ENCODE measurements around the gene GABARAPL2. TPM values are rescaled to one million over a fixed set of nuclear protein-coding genes. Genes with fewer than 3 reads are reported as not detected.

GABARAPL2 gene
- total and polyA plus RNA-seq, 2 donors (not counting 1 experiment from before 2014, with no cell fraction given), result 73.0 to 84.9 TPM

DNA sequence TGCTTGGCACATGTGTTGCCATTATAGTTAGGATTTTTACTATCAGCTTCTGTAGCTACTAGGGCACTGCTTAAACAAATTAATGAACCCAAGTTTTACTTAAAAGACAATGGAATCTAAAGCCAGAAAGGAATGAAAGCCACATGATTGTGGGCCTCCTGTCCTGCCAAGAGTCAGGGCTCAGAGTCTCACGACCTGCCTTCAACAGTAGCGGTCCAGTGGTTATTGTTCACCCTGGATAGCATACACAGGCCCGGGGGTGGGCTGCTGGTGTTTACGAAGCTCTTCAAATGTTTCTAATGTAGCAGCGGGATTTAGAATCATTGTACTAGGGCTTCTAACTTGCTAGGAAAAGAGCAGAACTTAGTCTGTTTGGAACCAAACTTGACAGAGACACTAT, 7.8 kb downstream of the GABARAPL2 start:
- no peak overlapping the region for H3K27ac Mint-ChIP-seq
- no peak overlapping the region for H3K4me3 Mint-ChIP-seq
- Histone ChIP-seq H2AFZ (ENCODE audit: insufficient read depth, low read depth, low read length, poor library complexity, severe bottlenecking) (no peak overlapping the region), H4K20me1 (ENCODE audit: control insufficient read depth, insufficient read depth, low read length, poor library complexity, severe bottlenecking) (peaks cover 25% of the 10 kb centered on the region), H3K4me3 (ENCODE audit: control extremely low read depth in 1 of 5, extremely low read depth in 1 of 5, insufficient read depth in 1 of 5, low read depth in 2 of 5, low read length in 4 of 5) (no peak overlapping the region), H3K36me3 (replicated peaks in 1 of 2; ENCODE audit: control extremely low read depth in 1 of 2, control insufficient read depth in 1 of 2, extremely low read depth in 1 of 2, insufficient read depth in 2 of 2, low read length in 1 of 2) (peaks cover 19 to 88% of the 10 kb centered on the region in 2 experiments), H3K27me3 (replicated peaks in 1 of 4; ENCODE audit: control extremely low read depth in 1 of 4, control insufficient read depth in 3 of 4, insufficient read depth in 4 of 4, low read length in 3 of 4) (no peaks in the 10 kb centered on the region), H3K4me1 (ENCODE audit: control insufficient read depth in 2 of 2, insufficient read depth in 2 of 2, low read length in 2 of 2) (peaks cover 27 to 70% of the 10 kb centered on the region in 2 donors), H3K79me2 (ENCODE audit: control insufficient read depth, insufficient read depth, low read length) (peaks cover 46% of the 10 kb centered on the region), H3K9ac (ENCODE audit: low read length) (no peak overlapping the region), H3K27ac (ENCODE audit: low read length in 2 of 2) (no peak overlapping the region), H3K9me3 (ENCODE audit: control extremely low read depth in 1 of 3, control insufficient read depth in 2 of 3, insufficient read depth in 1 of 3, low read length in 2 of 3) (no peaks in the 10 kb centered on the region), H3K4me2 (replicated peaks; ENCODE audit: low read depth, low read length, poor library complexity, severe bottlenecking) (no peak overlapping the region)
- WGBS (ENCODE audit: insufficient coverage), result 96% methylated on average over 5 of the region's 5 CpGs
- ChIA-PET POLR2A (no interaction called here), CTCF (interaction anchor here (1.1 kb wide), 1 partner anchor 105 kb away, joined by 5 read pairs; no protein-coding TSS in a partner anchor)
- intact Hi-C loops (cut with micrococcal nuclease), result no loop called here
- no peaks in the 10 kb centered on the region for H3K9me3 Mint-ChIP-seq (ENCODE audit: insufficient read depth)
- DNase-seq, result no peak
- no peak for ATAC-seq (ENCODE audit: low read depth)
- H3K27me3 Mint-ChIP-seq, result no peaks in the 10 kb centered on the region
- no peak for TF ChIP-seq EZH2 (IDR thresholded peaks at IDR 0.05; ENCODE audit: borderline replicate concordance, insufficient read depth, low read depth, low read length, poor library complexity, severe bottlenecking)
- TF ChIP-seq, protein P1, sequence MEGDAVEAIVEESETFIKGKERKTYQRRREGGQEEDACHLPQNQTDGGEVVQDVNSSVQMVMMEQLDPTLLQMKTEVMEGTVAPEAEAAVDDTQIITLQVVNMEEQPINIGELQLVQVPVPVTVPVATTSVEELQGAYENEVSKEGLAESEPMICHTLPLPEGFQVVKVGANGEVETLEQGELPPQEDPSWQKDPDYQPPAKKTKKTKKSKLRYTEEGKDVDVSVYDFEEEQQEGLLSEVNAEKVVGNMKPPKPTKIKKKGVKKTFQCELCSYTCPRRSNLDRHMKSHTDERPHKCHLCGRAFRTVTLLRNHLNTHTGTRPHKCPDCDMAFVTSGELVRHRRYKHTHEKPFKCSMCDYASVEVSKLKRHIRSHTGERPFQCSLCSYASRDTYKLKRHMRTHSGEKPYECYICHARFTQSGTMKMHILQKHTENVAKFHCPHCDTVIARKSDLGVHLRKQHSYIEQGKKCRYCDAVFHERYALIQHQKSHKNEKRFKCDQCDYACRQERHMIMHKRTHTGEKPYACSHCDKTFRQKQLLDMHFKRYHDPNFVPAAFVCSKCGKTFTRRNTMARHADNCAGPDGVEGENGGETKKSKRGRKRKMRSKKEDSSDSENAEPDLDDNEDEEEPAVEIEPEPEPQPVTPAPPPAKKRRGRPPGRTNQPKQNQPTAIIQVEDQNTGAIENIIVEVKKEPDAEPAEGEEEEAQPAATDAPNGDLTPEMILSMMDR (IDR thresholded peaks at IDR 0.05), result no peak
- H3K4me1 Mint-ChIP-seq, result peaks cover 64% of the 10 kb centered on the region

DNA sequence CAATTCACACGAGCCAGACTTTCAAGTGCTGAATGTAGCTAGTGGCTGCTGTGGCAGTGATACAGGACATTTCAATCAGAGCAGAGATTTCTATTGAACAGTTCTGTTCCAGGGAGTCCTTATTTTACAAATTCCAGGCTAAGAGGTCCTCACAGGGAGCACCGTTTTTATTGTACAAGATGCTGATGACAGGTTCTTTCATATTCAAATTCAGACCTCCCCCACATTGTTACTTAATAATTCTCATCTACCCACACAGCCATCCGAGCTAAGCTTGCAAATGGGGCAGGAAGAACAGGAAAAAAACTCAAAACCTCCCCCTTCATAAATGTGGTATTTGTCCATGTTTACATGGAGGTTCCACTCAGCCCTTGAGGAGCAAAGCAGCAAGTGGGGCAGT, 9.8 kb downstream of the GABARAPL2 start:
- POLR2A ChIA-PET, result no interaction called here
- no peaks in the 10 kb centered on the region for H3K9me3 ChIP-seq (ENCODE audit: control extremely low read depth in 1 of 3, control insufficient read depth in 2 of 3, insufficient read depth in 1 of 3, low read length in 2 of 3)
- WGBS (ENCODE audit: insufficient coverage), result 100% methylated on average over 1 of the region's 3 CpGs
- TF ChIP-seq, protein P1 (IDR thresholded peaks at IDR 0.05), result no peak
- no peak for TF ChIP-seq EZH2 (IDR thresholded peaks at IDR 0.05; ENCODE audit: borderline replicate concordance, insufficient read depth, low read depth, low read length, poor library complexity, severe bottlenecking)
- Mint-ChIP-seq H3K9me3 (ENCODE audit: insufficient read depth) (no peaks in the 10 kb centered on the region), H3K27ac (peak overlapping the region; percentile 47), H3K27me3 (no peaks in the 10 kb centered on the region), H3K4me1 (peaks cover 61% of the 10 kb centered on the region), H3K4me3 (no peak overlapping the region)
- peak overlapping the region in 1 of 2 donors; percentile 54 for H3K27ac ChIP-seq (ENCODE audit: low read length in 2 of 2)
- H2AFZ ChIP-seq (ENCODE audit: insufficient read depth, low read depth, low read length, poor library complexity, severe bottlenecking), result no peak overlapping the region
- no peak overlapping the region for H3K4me2 ChIP-seq (replicated peaks; ENCODE audit: low read depth, low read length, poor library complexity, severe bottlenecking)
- H4K20me1 ChIP-seq (ENCODE audit: control insufficient read depth, insufficient read depth, low read length, poor library complexity, severe bottlenecking), result peaks cover 25% of the 10 kb centered on the region
- peaks cover 22 to 67% of the 10 kb centered on the region in 2 donors for H3K4me1 ChIP-seq (ENCODE audit: control insufficient read depth in 2 of 2, insufficient read depth in 2 of 2, low read length in 2 of 2)
- CTCF ChIA-PET, result interaction anchor here (1.8 kb wide), 1 partner anchor 11 kb away, joined by 4 read pairs; no protein-coding TSS in a partner anchor
- intact Hi-C loops (cut with micrococcal nuclease), result no loop called here
- ATAC-seq (ENCODE audit: low read depth) (no peak), DNase-seq (no peak)
- H3K4me3 ChIP-seq (ENCODE audit: control extremely low read depth in 1 of 5, extremely low read depth in 1 of 5, insufficient read depth in 1 of 5, low read depth in 2 of 5, low read length in 4 of 5), result no peak overlapping the region
- H3K27me3 ChIP-seq (replicated peaks in 1 of 4; ENCODE audit: control extremely low read depth in 1 of 4, control insufficient read depth in 3 of 4, insufficient read depth in 4 of 4, low read length in 3 of 4), result no peaks in the 10 kb centered on the region
- peaks cover 17 to 71% of the 10 kb centered on the region in 2 experiments for H3K36me3 ChIP-seq (replicated peaks in 1 of 2; ENCODE audit: control extremely low read depth in 1 of 2, control insufficient read depth in 1 of 2, extremely low read depth in 1 of 2, insufficient read depth in 2 of 2, low read length in 1 of 2)
- no peak overlapping the region for H3K9ac ChIP-seq (ENCODE audit: low read length)
- H3K79me2 ChIP-seq (ENCODE audit: control insufficient read depth, insufficient read depth, low read length), result peaks cover 42% of the 10 kb centered on the region
